Measurements from ENCODE around the gene DAZL.
"Not testable (repeated sequence)": the region's sequence is repeated elsewhere in the genome, so short reads cannot be mapped to it uniquely, and the experiment has no call there.

Gene DAZL

DNA sequence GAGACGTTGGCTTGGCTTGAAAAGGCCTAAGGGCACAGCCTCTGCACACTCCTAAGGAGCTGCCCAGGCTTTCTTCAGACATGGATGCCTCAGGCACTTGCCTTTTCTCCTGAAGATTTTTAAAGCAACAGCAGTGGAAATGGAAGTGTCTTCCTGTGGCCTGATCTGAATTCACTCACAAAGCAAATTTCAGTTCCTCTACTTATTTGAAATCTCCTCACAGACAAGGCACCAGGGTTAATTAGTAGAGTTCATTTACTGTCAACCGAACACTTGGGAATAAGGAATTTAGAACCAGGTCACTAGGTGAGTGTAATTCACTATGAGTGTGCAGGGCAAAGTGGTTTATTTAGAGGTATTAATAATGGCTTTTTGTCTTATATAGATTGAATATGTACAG is 27.2 kb upstream of the DAZL start:
- no peak for DNase-seq (ENCODE audit: low read depth)
- H3K4me3 ChIP-seq (ENCODE audit: low read depth, low read length): no peak overlapping the region
- TF ChIP-seq, protein P1, sequence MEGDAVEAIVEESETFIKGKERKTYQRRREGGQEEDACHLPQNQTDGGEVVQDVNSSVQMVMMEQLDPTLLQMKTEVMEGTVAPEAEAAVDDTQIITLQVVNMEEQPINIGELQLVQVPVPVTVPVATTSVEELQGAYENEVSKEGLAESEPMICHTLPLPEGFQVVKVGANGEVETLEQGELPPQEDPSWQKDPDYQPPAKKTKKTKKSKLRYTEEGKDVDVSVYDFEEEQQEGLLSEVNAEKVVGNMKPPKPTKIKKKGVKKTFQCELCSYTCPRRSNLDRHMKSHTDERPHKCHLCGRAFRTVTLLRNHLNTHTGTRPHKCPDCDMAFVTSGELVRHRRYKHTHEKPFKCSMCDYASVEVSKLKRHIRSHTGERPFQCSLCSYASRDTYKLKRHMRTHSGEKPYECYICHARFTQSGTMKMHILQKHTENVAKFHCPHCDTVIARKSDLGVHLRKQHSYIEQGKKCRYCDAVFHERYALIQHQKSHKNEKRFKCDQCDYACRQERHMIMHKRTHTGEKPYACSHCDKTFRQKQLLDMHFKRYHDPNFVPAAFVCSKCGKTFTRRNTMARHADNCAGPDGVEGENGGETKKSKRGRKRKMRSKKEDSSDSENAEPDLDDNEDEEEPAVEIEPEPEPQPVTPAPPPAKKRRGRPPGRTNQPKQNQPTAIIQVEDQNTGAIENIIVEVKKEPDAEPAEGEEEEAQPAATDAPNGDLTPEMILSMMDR (conservative IDR thresholded peaks at IDR 0.05; ENCODE audit: low read depth, low read length): no peak

- H3K4me3 ChIP-seq (ENCODE audit: low read depth, low read length): no peak overlapping the region
- TF ChIP-seq, protein P1 (conservative IDR thresholded peaks at IDR 0.05; ENCODE audit: low read depth, low read length): no peak
- DNase-seq (ENCODE audit: low read depth): peak; percentile 48
These were observed 13.5 kb upstream of the DAZL start for GRCh38 chr3:16618721-16619120.

GRCh38 chr3:16617155-16617554 is 11.9 kb upstream of the DAZL start:
- DNase-seq (ENCODE audit: low read depth): not testable (repeated sequence)

DNA sequence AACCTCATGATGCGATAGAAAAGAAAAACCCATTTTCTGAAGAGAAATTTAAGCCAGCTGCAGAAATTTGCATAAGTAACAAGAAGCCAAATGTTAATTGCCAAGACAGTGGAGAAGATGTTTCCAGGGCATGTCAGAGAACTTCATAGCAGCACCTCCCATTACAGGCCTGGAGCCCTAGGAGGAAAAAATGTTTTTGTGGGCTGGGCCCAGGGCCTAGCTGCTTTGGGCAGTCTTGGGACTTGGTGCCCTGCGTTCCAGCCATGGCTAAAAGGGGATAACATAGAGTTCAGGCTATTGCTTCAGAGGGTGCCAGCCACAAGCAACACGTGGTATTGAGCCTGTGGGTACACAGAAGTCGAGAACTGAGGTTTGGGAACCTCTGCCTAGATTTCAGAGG is 10.9 kb upstream of the DAZL start:
- TF ChIP-seq, protein P1 (conservative IDR thresholded peaks at IDR 0.05; ENCODE audit: low read depth, low read length): no peak
- DNase-seq (ENCODE audit: low read depth): no peak
- no peak overlapping the region for H3K4me3 ChIP-seq (ENCODE audit: low read depth, low read length)

More at GRCh38 chr3:16617155-16617554, 11.9 kb upstream of the DAZL start:
- not testable (repeated sequence) for H3K4me3 ChIP-seq (ENCODE audit: low read depth, low read length)

DNA sequence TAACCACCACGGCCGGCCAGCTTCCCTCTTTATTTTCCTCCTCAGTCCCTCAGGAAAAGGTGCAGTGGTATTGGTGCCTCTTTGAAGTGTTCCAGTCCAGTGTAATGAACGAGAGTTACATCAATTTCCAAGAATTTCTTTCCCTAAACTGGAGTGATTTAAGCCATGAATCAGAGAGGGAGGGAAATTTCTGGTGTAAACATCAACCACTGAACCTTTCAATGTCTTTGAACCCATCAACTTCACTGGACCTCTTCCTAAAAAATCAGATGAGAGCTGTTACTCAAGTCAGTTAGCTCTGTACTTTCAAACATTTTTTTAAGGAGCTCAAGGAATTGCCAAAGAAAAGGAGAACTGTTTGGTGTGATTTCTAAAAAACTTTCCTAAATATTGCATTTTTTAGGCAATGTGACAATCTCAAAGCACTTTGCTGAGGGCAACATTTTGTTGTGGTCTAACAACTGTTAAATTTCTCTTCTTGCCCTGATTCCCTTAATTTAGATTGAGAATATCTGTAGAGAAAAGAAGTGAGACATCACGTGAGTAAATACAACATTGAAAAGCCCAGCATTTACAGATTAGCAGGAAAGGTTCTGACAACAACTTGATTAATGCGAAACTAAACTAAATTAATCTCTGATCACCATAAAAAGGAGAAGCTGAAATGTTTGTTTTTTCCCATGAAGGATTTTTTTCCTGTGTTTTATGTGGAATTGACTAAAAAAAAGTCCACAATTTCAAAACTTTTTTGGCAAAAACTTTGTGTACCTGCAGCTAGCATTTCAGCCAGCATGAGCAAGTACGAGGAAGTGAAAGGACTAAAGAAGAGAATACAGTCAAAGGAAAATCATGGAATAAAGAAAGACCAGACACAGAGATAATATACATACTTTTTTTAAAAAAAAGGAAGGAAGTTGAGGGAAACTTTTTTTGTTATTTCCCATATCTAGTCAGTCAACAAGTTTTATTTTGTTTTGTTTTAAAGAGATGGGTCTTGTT is 9.1 kb upstream of the DAZL start:
- DNase-seq (ENCODE audit: low read depth): no peak
- TF ChIP-seq, protein P1 (conservative IDR thresholded peaks at IDR 0.05; ENCODE audit: low read depth, low read length): no peak

GRCh38 chr3:16609927-16610580 is 4.8 kb upstream of the DAZL start:
- no peak overlapping the region for H3K4me3 ChIP-seq (ENCODE audit: low read depth, low read length)
- no peak for DNase-seq (ENCODE audit: low read depth)
- TF ChIP-seq, protein P1 (conservative IDR thresholded peaks at IDR 0.05; ENCODE audit: low read depth, low read length): no peak

More for the DNA sequence above, 9.1 kb upstream of the DAZL start:
- H3K4me3 ChIP-seq (ENCODE audit: low read depth, low read length): no peak overlapping the region

DNA sequence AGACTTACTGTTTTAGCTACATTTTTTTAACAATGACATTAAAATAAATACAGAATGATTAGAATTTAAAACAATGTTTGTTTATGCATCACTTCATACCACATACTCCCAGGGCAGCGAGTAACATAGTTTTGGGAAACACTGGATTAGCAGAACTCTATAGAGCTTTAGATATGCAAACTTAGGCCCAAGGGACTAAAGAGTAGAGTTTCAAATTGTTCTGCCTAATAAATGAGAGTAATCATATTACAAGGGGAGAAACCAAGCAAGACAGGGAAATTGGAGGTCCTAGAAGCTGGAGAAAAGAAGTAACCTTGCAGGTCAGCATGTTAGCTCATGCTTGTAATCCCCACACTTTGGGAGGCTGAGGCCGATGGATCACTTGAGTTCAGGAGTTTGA is 3.6 kb upstream of the DAZL start:
- no peak for DNase-seq (ENCODE audit: low read depth)
- no peak overlapping the region for H3K4me3 ChIP-seq (ENCODE audit: low read depth, low read length)
- TF ChIP-seq, protein P1 (conservative IDR thresholded peaks at IDR 0.05; ENCODE audit: low read depth, low read length): no peak
